ENCODE data around the gene RHBDL3. TPM values are rescaled to one million over a fixed set of nuclear protein-coding genes. Genes with fewer than 3 reads are reported as not detected.

The RHBDL3 gene
- total and polyA plus RNA-seq, 2 donors (not counting 1 experiment from before 2014, with no cell fraction given) = not detected

DNA sequence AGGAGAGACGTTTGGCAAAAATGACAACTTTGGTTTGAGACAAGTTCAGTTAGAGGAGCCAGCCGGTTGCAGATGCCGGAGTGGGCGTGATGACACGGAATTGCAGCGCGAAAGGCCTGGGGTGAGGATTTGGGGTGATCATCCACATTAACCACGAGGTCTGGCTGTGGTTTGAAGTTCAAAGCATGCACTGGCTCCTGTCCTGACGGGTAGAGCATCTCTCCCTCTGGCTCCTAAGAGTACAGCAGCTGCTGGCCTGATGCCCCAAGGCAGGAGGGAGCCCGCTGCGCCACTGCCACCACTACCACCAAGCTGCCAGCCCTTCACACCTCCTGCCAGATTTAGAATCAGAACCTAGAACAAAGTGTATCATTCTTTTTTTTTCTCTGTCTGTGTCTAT, 3.7 kb downstream of the RHBDL3 start:
- no peak overlapping the region for H2AFZ ChIP-seq (ENCODE audit: insufficient read depth, low read depth, low read length, poor library complexity, severe bottlenecking)
- peaks cover 0 to 59% (median 41%) of the 10 kb centered on the region in 4 experiments for H3K27me3 ChIP-seq (replicated peaks in 1 of 4; ENCODE audit: control extremely low read depth in 1 of 4, control insufficient read depth in 3 of 4, insufficient read depth in 4 of 4, low read length in 3 of 4)
- H3K4me3 ChIP-seq (ENCODE audit: control extremely low read depth in 1 of 5, extremely low read depth in 1 of 5, insufficient read depth in 1 of 5, low read depth in 2 of 5, low read length in 4 of 5) = no peak overlapping the region
- peaks cover 0 to 5% (median 0%) of the 10 kb centered on the region in 3 donors for H3K9me3 ChIP-seq (ENCODE audit: control extremely low read depth in 1 of 3, control insufficient read depth in 2 of 3, insufficient read depth in 1 of 3, low read length in 2 of 3)
- Mint-ChIP-seq H3K9me3 (ENCODE audit: insufficient read depth) (no peaks in the 10 kb centered on the region), H3K27me3 (peaks cover 72% of the 10 kb centered on the region), H3K4me3 (no peak overlapping the region), H3K4me1 (peaks cover 17% of the 10 kb centered on the region), H3K27ac (no peak overlapping the region)
- no peak overlapping the region for H3K27ac ChIP-seq (ENCODE audit: low read length in 2 of 2)
- H3K9ac ChIP-seq (ENCODE audit: low read length) = no peak overlapping the region
- WGBS (ENCODE audit: insufficient coverage) = 78% methylated on average over 11 of the region's 11 CpGs
- H3K36me3 ChIP-seq (replicated peaks in 1 of 2; ENCODE audit: control extremely low read depth in 1 of 2, control insufficient read depth in 1 of 2, extremely low read depth in 1 of 2, insufficient read depth in 2 of 2, low read length in 1 of 2) = no peaks in the 10 kb centered on the region
- ATAC-seq (ENCODE audit: low read depth) (no peak), DNase-seq (no peak)
- no peaks in the 10 kb centered on the region for H3K79me2 ChIP-seq (ENCODE audit: control insufficient read depth, insufficient read depth, low read length)
- CTCF ChIA-PET = interaction anchor here (0.7 kb wide), 1 partner anchor 261 kb away, joined by 5 read pairs; no protein-coding TSS in a partner anchor
- no peaks in the 10 kb centered on the region for H4K20me1 ChIP-seq (ENCODE audit: control insufficient read depth, insufficient read depth, low read length, poor library complexity, severe bottlenecking)
- peaks cover 24 to 30% of the 10 kb centered on the region in 2 donors for H3K4me1 ChIP-seq (ENCODE audit: control insufficient read depth in 2 of 2, insufficient read depth in 2 of 2, low read length in 2 of 2)
- intact Hi-C loops (cut with micrococcal nuclease) = no loop called here
- POLR2A ChIA-PET = no interaction called here
- H3K4me2 ChIP-seq (replicated peaks; ENCODE audit: low read depth, low read length, poor library complexity, severe bottlenecking) = no peak overlapping the region
- no peak for TF ChIP-seq EZH2 (IDR thresholded peaks at IDR 0.05; ENCODE audit: borderline replicate concordance, insufficient read depth, low read depth, low read length, poor library complexity, severe bottlenecking)
- no peak for TF ChIP-seq CTCF (IDR thresholded peaks at IDR 0.05)

GRCh38 chr17:32271844-32272243, 6.2 kb downstream of the RHBDL3 start:
- Histone ChIP-seq H3K9ac (ENCODE audit: low read length) (no peak overlapping the region), H3K9me3 (ENCODE audit: control extremely low read depth in 1 of 3, control insufficient read depth in 2 of 3, insufficient read depth in 1 of 3, low read length in 2 of 3) (peaks cover 0 to 5% (median 0%) of the 10 kb centered on the region in 3 donors), H4K20me1 (ENCODE audit: control insufficient read depth, insufficient read depth, low read length, poor library complexity, severe bottlenecking) (no peaks in the 10 kb centered on the region), H2AFZ (ENCODE audit: insufficient read depth, low read depth, low read length, poor library complexity, severe bottlenecking) (no peak overlapping the region), H3K27me3 (replicated peaks in 1 of 4; ENCODE audit: control extremely low read depth in 1 of 4, control insufficient read depth in 3 of 4, insufficient read depth in 4 of 4, low read length in 3 of 4) (peaks cover 0 to 52% (median 37%) of the 10 kb centered on the region in 4 experiments), H3K79me2 (ENCODE audit: control insufficient read depth, insufficient read depth, low read length) (no peaks in the 10 kb centered on the region), H3K27ac (ENCODE audit: low read length in 2 of 2) (no peak overlapping the region), H3K36me3 (replicated peaks in 1 of 2; ENCODE audit: control extremely low read depth in 1 of 2, control insufficient read depth in 1 of 2, extremely low read depth in 1 of 2, insufficient read depth in 2 of 2, low read length in 1 of 2) (no peaks in the 10 kb centered on the region), H3K4me3 (ENCODE audit: control extremely low read depth in 1 of 5, extremely low read depth in 1 of 5, insufficient read depth in 1 of 5, low read depth in 2 of 5, low read length in 4 of 5) (no peak overlapping the region), H3K4me2 (replicated peaks; ENCODE audit: low read depth, low read length, poor library complexity, severe bottlenecking) (no peak overlapping the region), H3K4me1 (ENCODE audit: control insufficient read depth in 2 of 2, insufficient read depth in 2 of 2, low read length in 2 of 2) (peaks cover 15 to 22% of the 10 kb centered on the region in 2 donors)
- H3K27ac Mint-ChIP-seq = no peak overlapping the region
- no peak for ATAC-seq (ENCODE audit: low read depth)
- TF ChIP-seq EZH2 (IDR thresholded peaks at IDR 0.05; ENCODE audit: borderline replicate concordance, insufficient read depth, low read depth, low read length, poor library complexity, severe bottlenecking) (no peak), CTCF (IDR thresholded peaks at IDR 0.05) (no peak)
- no peaks in the 10 kb centered on the region for H3K9me3 Mint-ChIP-seq (ENCODE audit: insufficient read depth)
- H3K4me3 Mint-ChIP-seq = no peak overlapping the region
- DNase-seq = no peak
- POLR2A ChIA-PET = no interaction called here
- peaks cover 18% of the 10 kb centered on the region for H3K4me1 Mint-ChIP-seq
- peaks cover 68% of the 10 kb centered on the region for H3K27me3 Mint-ChIP-seq
- intact Hi-C loops (cut with micrococcal nuclease) = no loop called here
- CTCF ChIA-PET = interaction anchor here (1.1 kb wide), 1 partner anchor 16 kb away, joined by 3 read pairs; no protein-coding TSS in a partner anchor
- WGBS (ENCODE audit: insufficient coverage) = 95% methylated on average over 4 of the region's 8 CpGs

Data from B cell (primary cell).